Large intestine (tissue), 3 donors: Measurements from ENCODE around the gene F11. TPM values are rescaled to one million over a fixed set of nuclear protein-coding genes. Genes with fewer than 3 reads are reported as not detected.
A peak's percentile ranks its signal among the peaks of the same experiment; 100 is the strongest.
"Not testable (repeated sequence)": the region's sequence is repeated elsewhere in the genome, so short reads cannot be mapped to it uniquely, and the experiment has no call there.

Source experiments
- DNase-seq, 2 donors: peaks; one replicate each; pipeline versions ENCODE4 v3.0.0 to v3.0.0-alpha.2; 2013
- H3K27ac ChIP-seq: one replicate; pipeline ENCODE4 v1.5.1; 2013; ENCODE audit warnings: low read length
- H3K27me3 ChIP-seq: 2 replicates; pipeline ENCODE4 v1.6.1; 2013; ENCODE audit warnings: low read length; ENCODE audit not compliant: control insufficient read depth, insufficient read depth
- H3K36me3 ChIP-seq: 2 replicates; pipeline ENCODE4 v1.6.1; 2013; ENCODE audit warnings: low read length; ENCODE audit not compliant: control insufficient read depth, insufficient read depth
- H3K4me1 ChIP-seq: one replicate; pipeline ENCODE4 v1.6.1; 2013; ENCODE audit warnings: low read length; ENCODE audit not compliant: control insufficient read depth, insufficient read depth
- H3K4me3 ChIP-seq: one replicate; pipeline ENCODE4 v1.5.1; 2013; ENCODE audit warnings: low read length
- H3K9me3 ChIP-seq: one replicate; pipeline ENCODE4 v1.6.1; 2013; ENCODE audit warnings: mild to moderate bottlenecking, low read depth, low read length, moderate library complexity; ENCODE audit not compliant: control insufficient read depth
- WGBS: methylation state at CpG from one replicate; pipeline ENCODE4 v1.1.5; 2013; ENCODE audit warnings: low lambda C conversion rate; ENCODE audit not compliant: insufficient coverage; 5-methylcytosine and 5-hydroxymethylcytosine counted together
- polyA plus RNA-seq: library from polyadenylated mRNA; unstranded; fragments of 120-200 nt; gene quantifications from one replicate; pipeline ENCODE4 v1.2.1, GENCODE V29; 2013

F11 gene
- polyA plus RNA-seq, 1 donor = 1.1 TPM

GRCh38 chr4:186249785-186250754, 15.9 kb upstream of the F11 start:
- WGBS = no CpG with 5 or more reads among the region's 8 CpGs
- Histone ChIP-seq H3K36me3 (no peaks in the 10 kb centered on the region), H3K27ac (no peak overlapping the region), H3K4me3 (no peak overlapping the region), H3K4me1 (no peaks in the 10 kb centered on the region), H3K9me3 (no peaks in the 10 kb centered on the region), H3K27me3 (no peaks in the 10 kb centered on the region)
- DNase-seq = no peak

- Histone ChIP-seq H3K9me3 (no peaks in the 10 kb centered on the region), H3K27me3 (no peaks in the 10 kb centered on the region), H3K4me3 (no peak overlapping the region), H3K4me1 (no peaks in the 10 kb centered on the region), H3K36me3 (no peaks in the 10 kb centered on the region), H3K27ac (no peak overlapping the region)
- DNase-seq = no peak
- 40% methylated on average over 1 of the region's 2 CpGs for WGBS
Observed at GRCh38 chr4:186250760-186251159, 15.2 kb upstream of the F11 start.

GRCh38 chr4:186255122-186255521, 10.9 kb upstream of the F11 start:
- no peak overlapping the region for H3K4me3 ChIP-seq
- H3K9me3 ChIP-seq = no peaks in the 10 kb centered on the region
- H3K36me3 ChIP-seq = peaks cover 2% of the 10 kb centered on the region
- no peak for DNase-seq
- WGBS = 100% methylated on average over 1 of the region's 3 CpGs
- H3K27ac ChIP-seq = no peak overlapping the region
- no peaks in the 10 kb centered on the region for H3K27me3 ChIP-seq
- H3K4me1 ChIP-seq = peaks cover 2% of the 10 kb centered on the region

GRCh38 chr4:186258216-186258811, 7.7 kb upstream of the F11 start:
- no peaks in the 10 kb centered on the region for H3K9me3 ChIP-seq
- no peak overlapping the region for H3K27ac ChIP-seq
- H3K4me3 ChIP-seq = no peak overlapping the region
- peaks cover 14% of the 10 kb centered on the region for H3K4me1 ChIP-seq
- H3K36me3 ChIP-seq = peaks cover 2% of the 10 kb centered on the region
- WGBS = no CpG with 5 or more reads among the region's 12 CpGs
- peak in 1 of 2 donors; percentile 19 for DNase-seq
- no peaks in the 10 kb centered on the region for H3K27me3 ChIP-seq

- peak overlapping the region; percentile 47 for H3K27ac ChIP-seq
Observed at GRCh38 chr4:186260117-186260503, 5.9 kb upstream of the F11 start.

GRCh38 chr4:186260504-186261448, 5.2 kb upstream of the F11 start:
- H3K27ac ChIP-seq = peak overlapping the region; percentile 47
- 33% methylated on average over 1 of the region's 12 CpGs for WGBS

More at GRCh38 chr4:186260117-186260503, 5.9 kb upstream of the F11 start:
- 0% methylated on average over 1 of the region's 6 CpGs for WGBS
- peaks cover 18% of the 10 kb centered on the region for H3K4me1 ChIP-seq
- DNase-seq = peak; percentile 7 to 65
- H3K36me3 ChIP-seq = peaks cover 2% of the 10 kb centered on the region
- no peak overlapping the region for H3K4me3 ChIP-seq
- no peaks in the 10 kb centered on the region for H3K9me3 ChIP-seq
- H3K27me3 ChIP-seq = no peaks in the 10 kb centered on the region

GRCh38 chr4:186264660-186265059, 1.3 kb upstream of the F11 start:
- Histone ChIP-seq H3K4me3 (no peak overlapping the region), H3K27ac (no peak overlapping the region), H3K4me1 (peaks cover 24% of the 10 kb centered on the region), H3K36me3 (no peaks in the 10 kb centered on the region), H3K9me3 (no peaks in the 10 kb centered on the region), H3K27me3 (no peaks in the 10 kb centered on the region)
- no CpG with 5 or more reads among the region's 7 CpGs for WGBS
- DNase-seq = no peak

More at GRCh38 chr4:186260504-186261448, 5.2 kb upstream of the F11 start:
- DNase-seq = peak; percentile 36 to 71
- H3K4me1 ChIP-seq = peaks cover 24% of the 10 kb centered on the region
- no peaks in the 10 kb centered on the region for H3K9me3 ChIP-seq
- no peak overlapping the region for H3K4me3 ChIP-seq
- H3K27me3 ChIP-seq = no peaks in the 10 kb centered on the region
- H3K36me3 ChIP-seq = peaks cover 2% of the 10 kb centered on the region

GRCh38 chr4:186265250-186265649, 739 bp upstream of the F11 start:
- DNase-seq, H3K36me3 ChIP-seq, H3K27me3 ChIP-seq, H3K9me3 ChIP-seq, H3K27ac ChIP-seq, H3K4me3 ChIP-seq: not testable (repeated sequence)
- WGBS = 84% methylated on average over 10 of the region's 11 CpGs
- H3K4me1 ChIP-seq = peaks cover 21% of the 10 kb centered on the region

GRCh38 chr4:186266729-186267456, 904 bp downstream of the F11 start:
- H3K27me3 ChIP-seq = peaks cover 2% of the 10 kb centered on the region
- peak in 1 of 2 donors; percentile 41 for DNase-seq

More at GRCh38 chr4:186266729-186267456, 904 bp downstream of the F11 start:
- WGBS = 0% methylated on average over 1 of the region's 8 CpGs
- Histone ChIP-seq H3K4me3 (no peak overlapping the region), H3K36me3 (no peaks in the 10 kb centered on the region), H3K4me1 (peaks cover 10% of the 10 kb centered on the region), H3K27ac (no peak overlapping the region), H3K9me3 (no peaks in the 10 kb centered on the region)
